Neural progenitor cell (in vitro differentiated cells): ENCODE data around the gene FBXL14.

Source experiments
- EZH2 ChIP-seq: fragments of 200-600 bp; sonication (generic); IDR thresholded peaks from 2 replicates; pipeline ENCODE4 v1.6.1; 2017; ENCODE audit warnings: antibody characterized with exemption, mild to moderate bottlenecking, moderate library complexity
- TF ChIP-seq, protein P1 (sequence below): fragments of 200-600 bp; sonication (generic); IDR thresholded peaks from 2 replicates; pipeline ENCODE4 v1.5.1; 2017; ENCODE audit warnings: antibody characterized with exemption, mild to moderate bottlenecking

- TF ChIP-seq, protein P1, sequence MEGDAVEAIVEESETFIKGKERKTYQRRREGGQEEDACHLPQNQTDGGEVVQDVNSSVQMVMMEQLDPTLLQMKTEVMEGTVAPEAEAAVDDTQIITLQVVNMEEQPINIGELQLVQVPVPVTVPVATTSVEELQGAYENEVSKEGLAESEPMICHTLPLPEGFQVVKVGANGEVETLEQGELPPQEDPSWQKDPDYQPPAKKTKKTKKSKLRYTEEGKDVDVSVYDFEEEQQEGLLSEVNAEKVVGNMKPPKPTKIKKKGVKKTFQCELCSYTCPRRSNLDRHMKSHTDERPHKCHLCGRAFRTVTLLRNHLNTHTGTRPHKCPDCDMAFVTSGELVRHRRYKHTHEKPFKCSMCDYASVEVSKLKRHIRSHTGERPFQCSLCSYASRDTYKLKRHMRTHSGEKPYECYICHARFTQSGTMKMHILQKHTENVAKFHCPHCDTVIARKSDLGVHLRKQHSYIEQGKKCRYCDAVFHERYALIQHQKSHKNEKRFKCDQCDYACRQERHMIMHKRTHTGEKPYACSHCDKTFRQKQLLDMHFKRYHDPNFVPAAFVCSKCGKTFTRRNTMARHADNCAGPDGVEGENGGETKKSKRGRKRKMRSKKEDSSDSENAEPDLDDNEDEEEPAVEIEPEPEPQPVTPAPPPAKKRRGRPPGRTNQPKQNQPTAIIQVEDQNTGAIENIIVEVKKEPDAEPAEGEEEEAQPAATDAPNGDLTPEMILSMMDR, result no peak
- TF ChIP-seq EZH2, result no peak
These were observed 74.7 kb downstream of the FBXL14 start for GRCh38 chr12:1519642-1520041.
